ENCODE data around the gene TLR10. TPM values are rescaled to one million over a fixed set of nuclear protein-coding genes. Genes with fewer than 3 reads are reported as not detected.

The TLR10 gene
- total and polyA plus RNA-seq, 3 donors from 2014 or later, result 0.06 to 0.21 TPM; not detected in 1

DNA sequence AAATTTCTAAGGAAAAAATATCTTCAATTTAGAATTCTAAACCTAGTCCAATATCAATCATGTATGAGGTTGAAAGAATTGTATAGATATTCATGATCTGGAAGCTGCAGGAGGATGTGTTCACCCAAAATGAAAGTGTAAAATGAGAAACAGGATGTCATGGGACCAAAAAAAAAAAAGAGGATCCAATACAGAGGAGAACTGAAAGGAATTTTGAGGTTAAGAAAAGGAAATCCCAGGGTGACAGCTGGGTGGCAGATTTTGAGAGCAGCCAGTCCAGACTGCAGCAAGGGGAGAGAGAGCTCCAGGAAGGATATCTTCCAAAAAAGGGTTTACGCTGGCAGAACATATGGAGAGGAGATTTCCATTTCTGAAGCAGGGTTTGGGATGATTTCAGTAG lies 38.9 kb downstream of the TLR10 start:
- no peaks in the 10 kb centered on the region for H3K36me3 ChIP-seq (ENCODE audit: low read depth, missing control alignments)
- H3K4me3 ChIP-seq, result no peak overlapping the region
- 79 to 92% methylated on average over 1 of the region's 1 CpG for WGBS, 2 donors
- H3K27me3 ChIP-seq, result no peaks in the 10 kb centered on the region
- no peak for TF ChIP-seq POLR2A (IDR thresholded peaks at IDR 0.05)
- TF ChIP-seq, protein P1, sequence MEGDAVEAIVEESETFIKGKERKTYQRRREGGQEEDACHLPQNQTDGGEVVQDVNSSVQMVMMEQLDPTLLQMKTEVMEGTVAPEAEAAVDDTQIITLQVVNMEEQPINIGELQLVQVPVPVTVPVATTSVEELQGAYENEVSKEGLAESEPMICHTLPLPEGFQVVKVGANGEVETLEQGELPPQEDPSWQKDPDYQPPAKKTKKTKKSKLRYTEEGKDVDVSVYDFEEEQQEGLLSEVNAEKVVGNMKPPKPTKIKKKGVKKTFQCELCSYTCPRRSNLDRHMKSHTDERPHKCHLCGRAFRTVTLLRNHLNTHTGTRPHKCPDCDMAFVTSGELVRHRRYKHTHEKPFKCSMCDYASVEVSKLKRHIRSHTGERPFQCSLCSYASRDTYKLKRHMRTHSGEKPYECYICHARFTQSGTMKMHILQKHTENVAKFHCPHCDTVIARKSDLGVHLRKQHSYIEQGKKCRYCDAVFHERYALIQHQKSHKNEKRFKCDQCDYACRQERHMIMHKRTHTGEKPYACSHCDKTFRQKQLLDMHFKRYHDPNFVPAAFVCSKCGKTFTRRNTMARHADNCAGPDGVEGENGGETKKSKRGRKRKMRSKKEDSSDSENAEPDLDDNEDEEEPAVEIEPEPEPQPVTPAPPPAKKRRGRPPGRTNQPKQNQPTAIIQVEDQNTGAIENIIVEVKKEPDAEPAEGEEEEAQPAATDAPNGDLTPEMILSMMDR (IDR thresholded peaks at IDR 0.05), result no peak
- DNase-seq, result no peak
- intact Hi-C loops (cut with DNase I; ENCODE audit: low total_unique reads), result no loop called here
- H3K9me3 ChIP-seq, result no peaks in the 10 kb centered on the region
- no peak overlapping the region for H3K27ac ChIP-seq
- no peaks in the 10 kb centered on the region for H3K4me1 ChIP-seq

DNA sequence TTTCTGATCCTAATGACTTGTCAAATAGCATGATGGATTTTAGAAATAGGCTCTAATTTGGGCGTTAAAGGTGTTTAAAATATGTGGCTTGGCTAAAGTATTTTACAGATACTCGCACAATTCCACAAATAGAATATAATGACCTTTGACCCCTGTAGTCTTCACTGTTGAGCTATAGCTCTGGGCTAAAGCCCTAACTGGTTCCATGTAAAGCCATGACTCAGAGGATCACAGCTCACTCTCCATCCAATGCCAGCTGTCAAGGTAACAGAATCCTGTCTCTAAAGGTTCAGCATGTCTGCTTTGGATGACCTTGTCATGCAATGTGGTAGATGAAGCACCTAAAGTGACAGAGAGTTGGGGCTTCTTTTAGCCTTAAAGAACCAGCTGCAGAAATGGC lies 42.5 kb downstream of the TLR10 start:
- WGBS, 2 donors, result 84 to 85% methylated on average over 2 of the region's 2 CpGs
- no peaks in the 10 kb centered on the region for H3K9me3 ChIP-seq
- no peaks in the 10 kb centered on the region for H3K36me3 ChIP-seq (ENCODE audit: low read depth, missing control alignments)
- TF ChIP-seq, protein P1 (IDR thresholded peaks at IDR 0.05), result no peak
- no peak for TF ChIP-seq POLR2A (IDR thresholded peaks at IDR 0.05)
- intact Hi-C loops (cut with DNase I; ENCODE audit: low total_unique reads), result no loop called here
- no peak overlapping the region for H3K27ac ChIP-seq
- H3K4me3 ChIP-seq, result no peak overlapping the region
- DNase-seq, result no peak
- H3K4me1 ChIP-seq, result no peaks in the 10 kb centered on the region
- no peaks in the 10 kb centered on the region for H3K27me3 ChIP-seq

DNA sequence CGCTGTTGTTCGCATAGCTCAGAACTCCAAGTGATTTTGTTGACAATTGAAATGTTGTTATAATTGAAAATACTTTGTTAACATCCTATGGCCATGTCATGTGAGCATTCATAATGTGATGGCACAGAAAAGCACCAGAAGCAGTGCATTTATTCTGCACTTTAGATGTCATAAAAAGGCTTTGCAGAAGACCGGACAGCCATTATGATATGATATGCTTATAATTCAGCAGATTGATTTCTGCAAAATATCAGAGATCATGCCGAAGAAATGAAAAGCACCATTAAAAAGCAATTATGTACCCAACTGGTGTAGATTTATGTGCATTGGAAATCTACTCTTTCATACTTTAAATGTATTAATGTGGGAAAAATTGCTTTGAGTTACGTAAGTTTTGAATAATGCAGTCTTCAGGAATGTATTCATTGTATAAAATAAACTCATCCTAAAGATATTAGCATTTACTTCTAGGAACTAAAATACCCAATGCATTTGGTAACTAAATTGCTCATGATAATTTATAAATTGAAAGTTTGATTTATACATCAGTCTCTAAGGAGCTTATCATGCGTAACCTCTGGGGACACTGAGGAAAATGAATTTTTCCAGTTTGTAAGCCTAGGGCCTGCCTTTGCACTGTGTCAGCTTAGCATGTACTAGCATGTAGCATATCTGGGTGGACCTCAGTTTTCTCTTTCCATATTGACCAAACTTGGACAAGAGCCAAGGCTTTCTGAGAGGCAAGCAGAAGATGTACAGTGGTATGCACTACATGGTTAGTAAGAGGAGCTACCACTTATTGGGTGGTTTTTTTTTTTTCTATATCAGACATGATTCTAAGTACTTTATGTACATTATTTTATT lies 43.6 kb downstream of the TLR10 start:
- H3K4me3 ChIP-seq, result no peak overlapping the region
- H3K27me3 ChIP-seq, result no peaks in the 10 kb centered on the region
- no peaks in the 10 kb centered on the region for H3K9me3 ChIP-seq
- H3K4me1 ChIP-seq, result no peaks in the 10 kb centered on the region
- intact Hi-C loops (cut with DNase I; ENCODE audit: low total_unique reads), result no loop called here
- no peak overlapping the region for H3K27ac ChIP-seq
- H3K36me3 ChIP-seq (ENCODE audit: low read depth, missing control alignments), result no peaks in the 10 kb centered on the region
- TF ChIP-seq, protein P1 (IDR thresholded peaks at IDR 0.05), result no peak
- DNase-seq, result no peak
- 93 to 95% methylated on average over 6 of the region's 6 CpGs for WGBS, 2 donors

DNA sequence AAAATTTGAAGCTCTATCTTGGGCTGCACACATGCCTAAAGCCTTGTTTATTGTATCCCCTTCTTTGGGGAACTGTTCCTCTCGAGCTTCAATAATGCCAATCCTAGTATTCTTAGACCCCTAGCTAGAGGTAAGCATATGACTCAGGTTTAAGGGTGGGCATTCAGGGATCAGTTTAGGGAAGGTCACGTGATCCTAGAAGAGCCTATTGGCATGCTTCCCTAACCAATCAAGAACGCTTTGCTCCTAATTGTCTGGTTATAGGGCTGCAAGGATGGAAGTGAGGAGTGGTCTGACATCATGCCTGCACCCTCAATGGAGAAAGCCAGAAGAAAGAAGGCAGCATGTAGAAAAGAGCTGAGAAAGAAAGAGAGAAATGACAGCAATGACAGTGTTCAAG lies 46.9 kb downstream of the TLR10 start:
- Histone ChIP-seq H3K36me3 (ENCODE audit: low read depth, missing control alignments) (no peaks in the 10 kb centered on the region), H3K4me3 (no peak overlapping the region), H3K9me3 (no peaks in the 10 kb centered on the region), H3K4me1 (no peaks in the 10 kb centered on the region), H3K27me3 (no peaks in the 10 kb centered on the region), H3K27ac (no peak overlapping the region)
- no peak for TF ChIP-seq POLR2A (IDR thresholded peaks at IDR 0.05)
- TF ChIP-seq, protein P1 (IDR thresholded peaks at IDR 0.05), result no peak
- intact Hi-C loops (cut with DNase I; ENCODE audit: low total_unique reads), result no loop called here
- WGBS, 2 donors, result 82 to 89% methylated on average over 3 of the region's 3 CpGs
- DNase-seq, result no peak

DNA sequence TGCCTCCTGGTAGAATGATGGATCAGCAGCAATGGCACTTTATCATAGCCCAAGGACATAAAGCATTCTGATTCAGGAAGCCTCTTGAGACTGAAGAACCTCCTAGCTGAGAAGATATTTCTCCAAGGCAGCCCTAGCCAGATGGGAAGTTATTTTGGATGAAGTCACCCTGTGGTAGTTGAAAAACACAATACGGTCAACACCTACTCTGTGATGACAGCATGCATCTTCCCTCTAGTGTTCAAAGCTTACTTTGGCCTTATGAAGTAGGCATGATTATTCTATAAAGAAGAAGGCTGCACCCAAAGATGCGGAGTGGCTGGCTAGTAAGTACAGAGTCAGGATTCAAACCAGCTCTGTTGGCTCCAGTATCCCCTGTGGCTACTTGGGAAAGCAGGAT lies 47.9 kb downstream of the TLR10 start:
- DNase-seq, result no peak
- intact Hi-C loops (cut with DNase I; ENCODE audit: low total_unique reads), result loop anchor here (5.0 kb wide), 1 partner anchor 663 kb away; no protein-coding TSS in a partner anchor
- no peaks in the 10 kb centered on the region for H3K9me3 ChIP-seq
- H3K4me3 ChIP-seq, result no peak overlapping the region
- H3K4me1 ChIP-seq, result no peaks in the 10 kb centered on the region
- H3K36me3 ChIP-seq (ENCODE audit: low read depth, missing control alignments), result no peaks in the 10 kb centered on the region
- no peak overlapping the region for H3K27ac ChIP-seq
- TF ChIP-seq, protein P1 (IDR thresholded peaks at IDR 0.05), result no peak
- no peak for TF ChIP-seq POLR2A (IDR thresholded peaks at IDR 0.05)
- no peaks in the 10 kb centered on the region for H3K27me3 ChIP-seq
- 89 to 100% methylated on average over 2 of the region's 2 CpGs for WGBS, 2 donors

Data from testis (tissue), 3 donors.